ENCODE measurements around the gene TMEM131.
"Not testable (repeated sequence)": the region's sequence is repeated elsewhere in the genome, so short reads cannot be mapped to it uniquely, and the experiment has no call there.

TMEM131 gene

GRCh38 chr2:97953853-97954252, 41.9 kb downstream of the TMEM131 start:
- DNase-seq, result no peak

GRCh38 chr2:97952357-97952756, 43.4 kb downstream of the TMEM131 start:
- no peak for DNase-seq

- no peak for DNase-seq
Measured at GRCh38 chr2:97951155-97951680, 44.5 kb downstream of the TMEM131 start.

GRCh38 chr2:97950329-97951154, 45.2 kb downstream of the TMEM131 start:
- no peak for DNase-seq

GRCh38 chr2:97948926-97949325, 46.8 kb downstream of the TMEM131 start:
- DNase-seq, result no peak

DNA sequence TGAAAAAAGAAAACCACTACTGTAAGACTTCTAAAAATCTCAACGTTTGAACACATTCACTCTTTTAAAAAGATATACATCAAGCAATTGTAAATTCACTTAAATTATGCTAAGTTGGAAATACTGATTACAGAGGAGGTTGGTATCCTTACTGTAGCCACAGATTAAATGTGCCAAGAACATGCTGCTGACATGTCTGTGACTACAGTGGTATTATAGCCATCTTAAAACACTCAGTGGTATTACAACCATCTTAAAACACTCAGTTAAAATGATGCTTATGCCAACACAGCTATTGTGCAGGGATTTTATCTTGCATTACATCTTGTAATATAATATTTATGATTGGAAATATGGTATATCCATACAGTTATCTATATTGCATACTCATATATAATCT, 50.0 kb downstream of the TMEM131 start:
- no peak for DNase-seq

GRCh38 chr2:97936881-97937280, 58.9 kb downstream of the TMEM131 start:
- no peak for DNase-seq

- DNase-seq, result no peak
Measured at GRCh38 chr2:97936199-97936598, 59.5 kb downstream of the TMEM131 start.

DNA sequence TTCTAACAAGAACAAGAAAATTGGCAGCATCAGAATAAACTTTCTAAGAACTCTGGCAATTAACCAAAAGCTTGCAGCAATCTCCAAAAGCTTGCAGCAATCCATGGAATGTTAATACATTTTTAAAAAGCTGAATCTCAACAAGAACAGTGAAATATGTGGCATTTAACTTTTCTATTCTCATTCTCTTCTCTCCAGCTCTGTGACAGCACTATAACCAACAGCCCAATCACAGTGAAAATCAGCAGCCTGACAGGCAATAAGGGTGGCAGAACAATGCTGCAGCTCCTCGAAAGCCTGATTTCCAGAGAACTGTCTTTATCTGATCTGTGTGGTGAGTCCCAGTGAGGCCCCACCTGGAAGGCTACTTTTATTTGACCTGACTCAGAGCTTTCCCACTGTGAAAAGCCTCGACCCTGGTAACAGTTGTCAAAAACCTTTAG, 60.0 kb downstream of the TMEM131 start:
- no peak for DNase-seq

GRCh38 chr2:97932975-97933662, 62.6 kb downstream of the TMEM131 start:
- DNase-seq, result no peak

- no peak for DNase-seq
Measured at GRCh38 chr2:97931858-97932225, 63.9 kb downstream of the TMEM131 start.

DNA sequence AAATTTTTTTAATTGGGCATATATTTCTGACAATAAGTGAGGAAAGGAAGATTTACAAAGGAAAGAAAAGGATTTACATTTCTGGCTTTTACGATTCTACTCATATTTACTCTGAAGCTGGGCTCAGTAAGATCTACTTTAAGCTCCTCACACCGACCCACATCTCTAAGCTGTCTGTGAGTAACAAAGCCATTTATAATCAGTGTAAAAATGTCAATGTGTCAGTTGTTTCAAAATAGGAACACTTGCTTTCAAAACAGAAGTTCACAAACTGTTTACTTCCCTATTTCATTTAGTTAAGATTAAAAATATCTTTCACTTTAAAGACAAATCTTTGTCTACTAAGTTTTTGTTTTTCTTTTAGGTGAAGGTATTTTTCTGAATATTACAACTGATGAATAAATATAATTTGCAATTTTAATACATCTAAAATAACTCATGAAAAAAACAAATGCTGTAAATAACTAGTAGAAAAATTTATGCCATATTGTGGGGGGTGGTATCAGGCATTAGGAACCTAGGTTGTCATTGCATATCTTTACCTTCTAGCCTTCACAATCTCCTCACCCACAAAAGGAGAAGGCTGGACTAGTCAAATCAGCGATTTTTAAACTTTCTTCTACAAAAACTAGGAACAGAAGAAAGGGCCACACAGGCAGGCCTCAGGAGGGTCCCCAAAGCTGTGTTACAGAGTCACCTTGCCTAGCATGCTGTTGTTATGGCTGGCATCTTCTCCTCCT, 64.5 kb downstream of the TMEM131 start:
- no peak for DNase-seq

DNA sequence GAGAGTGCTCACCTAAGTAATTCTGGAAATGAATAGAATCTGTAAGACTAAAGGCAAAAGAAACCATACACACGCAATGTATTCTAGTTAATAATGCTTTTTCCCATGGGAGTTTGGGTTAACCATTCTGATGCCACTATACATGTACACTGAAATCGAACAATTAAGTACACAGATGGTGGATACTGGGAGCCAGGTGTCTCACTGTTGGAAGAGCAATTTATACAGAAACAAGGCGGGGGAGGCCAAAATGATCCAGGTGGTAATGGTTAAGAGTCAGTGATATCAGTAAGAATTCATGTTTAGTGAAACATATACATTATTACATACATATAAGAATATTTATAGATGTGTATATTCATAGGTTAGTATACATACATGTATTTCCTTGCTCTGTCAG, 67.2 kb downstream of the TMEM131 start:
- DNase-seq, result no peak

- DNase-seq, result no peak
Measured at GRCh38 chr2:97926946-97927345, 68.8 kb downstream of the TMEM131 start.

DNA sequence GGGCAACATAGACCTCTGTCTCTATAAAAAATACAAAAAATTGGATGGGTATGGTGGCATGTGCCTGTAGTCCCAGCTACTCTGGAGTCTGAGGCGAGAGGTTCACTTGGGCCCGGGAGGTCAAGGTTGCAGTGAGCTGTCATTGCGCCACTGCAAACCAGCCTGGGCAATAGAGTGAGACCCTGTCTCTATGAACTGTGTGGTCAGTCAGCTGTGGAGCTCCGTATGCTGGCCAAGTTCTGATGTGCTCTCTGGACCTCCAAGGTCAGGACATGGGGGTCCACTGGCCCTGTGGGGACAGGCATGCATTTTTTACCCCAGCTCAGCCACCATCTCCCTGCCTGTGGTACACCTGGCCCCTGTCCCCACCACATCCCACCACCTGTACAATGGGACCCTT, 71.6 kb downstream of the TMEM131 start:
- no peak for DNase-seq

- no peak for DNase-seq
Measured at GRCh38 chr2:97919858-97920257, 75.9 kb downstream of the TMEM131 start.

DNA sequence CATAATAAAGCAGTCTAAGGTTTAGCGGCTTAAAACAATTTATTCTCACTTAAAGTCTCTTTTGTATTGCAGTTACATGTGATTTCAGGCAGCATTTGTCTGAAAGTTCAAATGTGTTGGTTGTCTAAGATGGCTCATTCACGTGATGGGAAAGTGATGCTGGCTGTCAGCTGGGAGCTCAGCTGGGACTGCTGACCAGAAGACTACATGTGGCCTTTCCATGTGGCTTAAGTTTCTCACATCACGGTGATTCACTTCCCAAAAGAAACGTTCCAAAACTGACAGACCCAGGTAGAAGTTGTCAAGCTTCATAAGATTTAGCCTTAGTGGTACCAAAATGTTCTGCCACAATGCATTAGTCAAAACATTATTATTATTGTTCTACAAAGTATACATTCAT, 76.9 kb downstream of the TMEM131 start:
- no peak for DNase-seq

DNA sequence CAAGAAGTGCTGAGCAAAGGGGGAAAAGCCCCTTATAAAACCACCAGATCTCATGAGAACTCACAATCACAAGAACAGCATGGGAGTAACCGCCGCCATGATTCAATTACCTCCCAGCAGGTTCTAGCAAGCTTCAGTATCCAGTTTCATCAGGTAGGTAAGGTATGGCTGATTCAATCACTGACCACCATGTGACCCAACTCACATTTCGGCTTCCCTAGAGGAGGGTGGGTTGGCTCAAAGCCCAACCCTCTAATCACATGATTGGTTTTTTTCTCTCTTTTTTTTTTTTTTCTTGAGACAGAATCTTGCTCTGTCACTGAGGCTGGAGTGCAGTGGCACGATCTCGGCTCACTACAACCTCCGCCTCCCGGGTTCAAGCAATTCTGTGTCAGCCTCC, 78.1 kb downstream of the TMEM131 start:
- not testable (repeated sequence) for DNase-seq

- no peak for DNase-seq
Measured at GRCh38 chr2:97914691-97915213, 81.0 kb downstream of the TMEM131 start.

DNA sequence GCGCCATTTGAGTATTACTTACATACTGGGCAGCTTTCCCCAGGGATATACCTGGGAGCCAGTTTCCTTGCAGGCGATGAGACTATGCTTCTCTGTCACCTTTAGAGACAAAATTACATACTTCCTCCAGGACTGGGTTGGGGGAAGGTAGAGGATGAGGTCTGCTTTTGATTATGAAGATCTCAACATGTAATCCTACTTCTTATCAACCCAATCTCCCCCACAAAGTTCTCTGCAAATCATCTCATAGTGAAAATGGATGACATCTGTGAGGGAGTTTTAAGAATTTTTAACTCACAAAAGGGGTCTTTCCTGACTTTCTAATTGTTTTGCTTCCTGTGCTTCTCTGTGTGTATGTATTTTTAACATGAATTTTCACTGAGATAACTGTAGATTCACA, 81.9 kb downstream of the TMEM131 start:
- no peak for DNase-seq

DNA sequence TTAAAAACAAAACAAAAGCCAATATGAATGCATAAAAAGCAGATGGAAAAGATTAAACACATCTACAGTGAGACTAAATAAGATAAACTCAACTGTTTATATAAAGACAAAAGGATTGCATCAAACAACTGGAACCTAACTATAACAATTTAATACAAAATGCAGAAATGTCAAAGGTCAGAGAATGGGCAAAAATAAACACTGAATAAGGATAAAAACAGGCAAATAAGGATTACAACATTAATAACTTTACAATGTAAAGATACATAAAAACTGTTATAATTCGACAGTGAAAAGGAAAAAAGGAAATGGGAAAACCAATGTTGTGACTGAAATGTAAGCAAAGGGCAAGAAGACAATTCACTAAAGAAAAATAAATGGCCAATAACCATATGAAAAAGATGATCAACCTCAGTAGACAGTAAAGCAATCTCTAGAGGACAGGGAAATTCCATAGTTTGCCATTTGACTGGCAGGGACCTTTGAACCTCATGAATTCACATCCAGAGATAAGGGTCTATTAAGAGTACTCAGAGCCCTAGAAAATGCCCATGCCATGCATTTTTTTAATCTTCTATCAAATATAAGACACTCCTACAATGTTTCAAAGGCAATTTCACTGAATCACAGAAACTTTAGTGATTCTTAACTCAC, 83.7 kb downstream of the TMEM131 start:
- DNase-seq, result no peak

GRCh38 chr2:97911206-97911921, 84.4 kb downstream of the TMEM131 start:
- no peak for DNase-seq

All from stimulated activated CD4-positive, alpha-beta T cell treated with anti-CD3 and anti-CD28 coated beads, Interleukin-4, amount 100 ng/mL, for 4 hours (primary cell).